ENCODE results near the gene SLC1A2. TPM values are rescaled to one million over a fixed set of nuclear protein-coding genes. Genes with fewer than 3 reads are reported as not detected.

Gene SLC1A2
- total RNA-seq, 1 donor from 2014 or later: 0.41 TPM

DNA sequence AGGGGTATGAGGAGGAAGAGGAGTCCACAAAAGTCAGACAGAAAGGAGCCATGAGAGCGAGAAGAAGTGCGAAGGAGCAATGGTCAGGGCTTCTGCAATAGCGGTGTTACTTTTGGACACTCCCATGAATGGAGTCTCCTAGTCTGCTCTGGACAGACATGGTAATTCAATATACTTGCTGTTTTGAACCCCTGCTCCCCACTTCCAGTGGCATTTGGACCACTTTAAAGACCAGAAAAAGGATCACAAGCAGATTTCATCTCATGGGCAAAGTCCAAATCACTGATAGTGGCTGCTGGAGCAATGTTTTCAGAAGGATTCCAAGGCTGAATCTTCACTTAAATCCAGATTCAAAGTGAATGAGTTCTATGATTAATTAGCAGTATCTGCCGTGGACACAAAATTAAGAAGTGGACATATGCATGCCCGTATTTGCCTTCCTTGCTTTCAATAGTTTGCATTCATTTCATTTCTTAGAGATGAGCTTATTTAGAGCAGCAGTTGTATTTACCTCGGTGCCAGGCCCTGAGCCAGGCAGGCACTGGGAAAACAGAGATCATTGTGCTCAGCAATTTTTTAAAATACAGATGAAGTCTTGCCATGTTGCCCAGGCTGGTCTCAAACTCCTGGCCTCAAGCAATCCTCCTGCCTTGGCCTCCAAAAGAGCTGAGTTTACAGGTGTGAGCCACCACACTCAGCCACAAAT is 72.0 kb downstream of the SLC1A2 start:
- no peak for DNase-seq (ENCODE audit: low spot score)
- TF ChIP-seq, protein P1, sequence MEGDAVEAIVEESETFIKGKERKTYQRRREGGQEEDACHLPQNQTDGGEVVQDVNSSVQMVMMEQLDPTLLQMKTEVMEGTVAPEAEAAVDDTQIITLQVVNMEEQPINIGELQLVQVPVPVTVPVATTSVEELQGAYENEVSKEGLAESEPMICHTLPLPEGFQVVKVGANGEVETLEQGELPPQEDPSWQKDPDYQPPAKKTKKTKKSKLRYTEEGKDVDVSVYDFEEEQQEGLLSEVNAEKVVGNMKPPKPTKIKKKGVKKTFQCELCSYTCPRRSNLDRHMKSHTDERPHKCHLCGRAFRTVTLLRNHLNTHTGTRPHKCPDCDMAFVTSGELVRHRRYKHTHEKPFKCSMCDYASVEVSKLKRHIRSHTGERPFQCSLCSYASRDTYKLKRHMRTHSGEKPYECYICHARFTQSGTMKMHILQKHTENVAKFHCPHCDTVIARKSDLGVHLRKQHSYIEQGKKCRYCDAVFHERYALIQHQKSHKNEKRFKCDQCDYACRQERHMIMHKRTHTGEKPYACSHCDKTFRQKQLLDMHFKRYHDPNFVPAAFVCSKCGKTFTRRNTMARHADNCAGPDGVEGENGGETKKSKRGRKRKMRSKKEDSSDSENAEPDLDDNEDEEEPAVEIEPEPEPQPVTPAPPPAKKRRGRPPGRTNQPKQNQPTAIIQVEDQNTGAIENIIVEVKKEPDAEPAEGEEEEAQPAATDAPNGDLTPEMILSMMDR (IDR thresholded peaks at IDR 0.05; ENCODE audit: unreplicated experiment): no peak
- Mint-ChIP-seq H3K4me3 (ENCODE audit: unreplicated experiment) (no peak overlapping the region), H3K4me1 (ENCODE audit: unreplicated experiment) (peaks cover 7% of the 10 kb centered on the region), H3K27me3 (ENCODE audit: unreplicated experiment) (peaks cover 1% of the 10 kb centered on the region), H3K9me3 (ENCODE audit: unreplicated experiment) (no peaks in the 10 kb centered on the region), H3K27ac (ENCODE audit: unreplicated experiment) (no peak overlapping the region), H3K36me3 (ENCODE audit: low read depth, unreplicated experiment) (no peaks in the 10 kb centered on the region)

GRCh38 chr11:35346472-35347156 is 72.7 kb downstream of the SLC1A2 start:
- TF ChIP-seq, protein P1 (IDR thresholded peaks at IDR 0.05; ENCODE audit: unreplicated experiment): no peak
- Mint-ChIP-seq H3K36me3 (ENCODE audit: low read depth, unreplicated experiment) (no peaks in the 10 kb centered on the region), H3K4me1 (ENCODE audit: unreplicated experiment) (peaks cover 7% of the 10 kb centered on the region), H3K4me3 (ENCODE audit: unreplicated experiment) (no peak overlapping the region), H3K9me3 (ENCODE audit: unreplicated experiment) (no peaks in the 10 kb centered on the region), H3K27ac (ENCODE audit: unreplicated experiment) (no peak overlapping the region), H3K27me3 (ENCODE audit: unreplicated experiment) (peaks cover 1% of the 10 kb centered on the region)
- DNase-seq (ENCODE audit: low spot score): no peak

- TF ChIP-seq, protein P1 (IDR thresholded peaks at IDR 0.05; ENCODE audit: unreplicated experiment): no peak
- Mint-ChIP-seq H3K4me1 (ENCODE audit: unreplicated experiment) (peaks cover 7% of the 10 kb centered on the region), H3K36me3 (ENCODE audit: low read depth, unreplicated experiment) (no peaks in the 10 kb centered on the region), H3K27me3 (ENCODE audit: unreplicated experiment) (peaks cover 1% of the 10 kb centered on the region), H3K9me3 (ENCODE audit: unreplicated experiment) (no peaks in the 10 kb centered on the region), H3K4me3 (ENCODE audit: unreplicated experiment) (no peak overlapping the region), H3K27ac (ENCODE audit: unreplicated experiment) (no peak overlapping the region)
- DNase-seq (ENCODE audit: low spot score): no peak
These were observed 74.4 kb downstream of the SLC1A2 start for GRCh38 chr11:35344681-35345574.

GRCh38 chr11:35343033-35343598 is 76.2 kb downstream of the SLC1A2 start:
- Mint-ChIP-seq H3K4me3 (ENCODE audit: unreplicated experiment) (no peak overlapping the region), H3K4me1 (ENCODE audit: unreplicated experiment) (peaks cover 7% of the 10 kb centered on the region), H3K27me3 (ENCODE audit: unreplicated experiment) (no peaks in the 10 kb centered on the region), H3K9me3 (ENCODE audit: unreplicated experiment) (no peaks in the 10 kb centered on the region), H3K36me3 (ENCODE audit: low read depth, unreplicated experiment) (no peaks in the 10 kb centered on the region), H3K27ac (ENCODE audit: unreplicated experiment) (no peak overlapping the region)
- TF ChIP-seq, protein P1 (IDR thresholded peaks at IDR 0.05; ENCODE audit: unreplicated experiment): no peak
- DNase-seq (ENCODE audit: low spot score): no peak
